Activated T-cell treated with anti-CD3 and anti-CD28 coated beads for 48 hours (primary cell): ENCODE measurements around the gene KCTD11.

Experiments
- DNase-seq: peaks from one replicate; pipeline ENCODE4 v3.0.0-alpha.2; 2020; ENCODE audit warnings: low read depth

Gene KCTD11

GRCh38 chr17:7351665-7352502 is at the start of gene KCTD11:
Gene KCTD11, plus strand, starts transcription at chr17:7352162.
- DNase-seq: peak; percentile 77

- no peak for DNase-seq
Observed at GRCh38 chr17:7304179-7304578, 47.8 kb upstream of the KCTD11 start.

- DNase-seq: peak; percentile 100
Observed at GRCh38 chr17:7306911-7307685, 44.9 kb upstream of the KCTD11 start, which contains the start of gene EIF5A. Gene EIF5A, plus strand, starts transcription at chr17:7307628. Its CDS starts 2,008 bp downstream, at chr17:7309636.

GRCh38 chr17:7307686-7308624 is 44.0 kb upstream of the KCTD11 start:
- DNase-seq: peak; percentile 41

GRCh38 chr17:7308625-7309433 is 43.1 kb upstream of the KCTD11 start:
- peak; percentile 69 for DNase-seq

- no peak for DNase-seq
Observed at GRCh38 chr17:7309628-7310027, 42.3 kb upstream of the KCTD11 start.

GRCh38 chr17:7311110-7311705 is 40.8 kb upstream of the KCTD11 start:
- DNase-seq: no peak

GRCh38 chr17:7312432-7313087 is 39.4 kb upstream of the KCTD11 start:
- no peak for DNase-seq

- DNase-seq: no peak
Observed at GRCh38 chr17:7313088-7313889, 38.7 kb upstream of the KCTD11 start.

- no peak for DNase-seq
Observed at GRCh38 chr17:7313890-7314718, 37.9 kb upstream of the KCTD11 start.

- DNase-seq: peak; percentile 93
Observed at GRCh38 chr17:7314719-7315569, 37.0 kb upstream of the KCTD11 start, which contains the start of gene GPS2. Gene GPS2, minus strand, starts transcription at chr17:7315360. Its CDS starts 308 bp downstream, at chr17:7315052.

GRCh38 chr17:7315570-7316235 is 36.3 kb upstream of the KCTD11 start:
- no peak for DNase-seq

- no peak for DNase-seq
Observed at GRCh38 chr17:7317161-7317803, 34.7 kb upstream of the KCTD11 start.

- DNase-seq: no peak
Observed at GRCh38 chr17:7318121-7318860, 33.7 kb upstream of the KCTD11 start.

GRCh38 chr17:7321466-7321865 is 30.5 kb upstream of the KCTD11 start:
- no peak for DNase-seq
